RWPE2 (cell line): Measurements from ENCODE around the gene TMEM266.

ENCODE experiments used
- ATAC-seq: fragments of 200-7000 bp; cut with Tn5 transposase; 3 replicates; pipeline ENCODE4 v1.9.1; 2021; ENCODE audit warnings: low read depth
- DNase-seq: peaks from one replicate; pipeline ENCODE4 v3.0.0-alpha.2; 2020; ENCODE audit warnings: low spot score
- H3K27ac ChIP-seq: fragments of 450-650 bp; 2 replicates; pipeline ENCODE4 v1.5.1; 2017; ENCODE audit warnings: mild to moderate bottlenecking; ENCODE audit not compliant: poor library complexity, severe bottlenecking
- H3K27me3 ChIP-seq: fragments of 250-450 bp; sonication (Bioruptor Pico); 2 replicates; pipeline ENCODE4 v1.5.1; 2021; ENCODE audit warnings: mild to moderate bottlenecking, moderate library complexity; ENCODE audit not compliant: insufficient read depth, poor library complexity, severe bottlenecking
- H3K36me3 ChIP-seq: fragments of 250-450 bp; sonication (Bioruptor Pico); 2 replicates; pipeline ENCODE4 v1.5.1; 2020; ENCODE audit warnings: low read depth, mild to moderate bottlenecking, moderate library complexity
- H3K4me1 ChIP-seq: fragments of 250-450 bp; sonication (Bioruptor Pico); 2 replicates; pipeline ENCODE4 v1.5.1; 2021; ENCODE audit warnings: mild to moderate bottlenecking, moderate library complexity; ENCODE audit not compliant: insufficient read depth, poor library complexity, severe bottlenecking
- H3K4me3 ChIP-seq: fragments of 250-450 bp; sonication (Bioruptor Pico); 2 replicates; pipeline ENCODE4 v1.5.1; 2021; ENCODE audit warnings: mild to moderate bottlenecking, moderate library complexity; ENCODE audit not compliant: severe bottlenecking
- H3K9me3 ChIP-seq: fragments of 250-450 bp; sonication (Bioruptor Pico); 2 replicates; pipeline ENCODE4 v1.5.1; 2021; ENCODE audit warnings: mild to moderate bottlenecking, moderate library complexity; ENCODE audit not compliant: severe bottlenecking
- TF ChIP-seq, protein P1 (sequence below): fragments of 450-650 bp; IDR thresholded peaks from one replicate; pipeline ENCODE4 v1.5.1; 2017; ENCODE audit warnings: mild to moderate bottlenecking, moderate library complexity; ENCODE audit not compliant: poor library complexity, severe bottlenecking

TMEM266 gene

DNA sequence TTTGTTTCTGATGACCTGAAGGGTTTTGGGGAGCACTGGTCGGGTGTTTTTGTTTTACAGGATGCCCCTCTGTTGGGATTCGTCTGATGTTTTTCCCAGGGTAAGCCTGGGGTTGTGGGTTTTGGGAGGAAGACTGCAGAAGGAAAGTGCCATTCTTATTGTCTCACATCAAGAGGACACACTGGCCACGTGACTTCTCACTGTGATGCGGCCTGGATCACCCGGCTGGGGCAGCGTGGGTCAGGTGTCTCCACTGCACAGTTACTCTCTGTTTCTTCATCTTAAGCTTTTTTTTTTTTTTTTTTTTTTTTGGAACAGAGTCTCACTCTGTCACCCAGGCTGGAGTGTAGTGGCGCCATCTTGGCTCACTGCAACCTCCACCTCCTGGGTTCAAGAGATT is 120.5 kb downstream of the TMEM266 start:
- Histone ChIP-seq H3K27ac (no peak overlapping the region), H3K27me3 (no peaks in the 10 kb centered on the region), H3K9me3 (no peaks in the 10 kb centered on the region), H3K36me3 (no peaks in the 10 kb centered on the region), H3K4me1 (peaks cover 11% of the 10 kb centered on the region), H3K4me3 (no peak overlapping the region)
- TF ChIP-seq, protein P1, sequence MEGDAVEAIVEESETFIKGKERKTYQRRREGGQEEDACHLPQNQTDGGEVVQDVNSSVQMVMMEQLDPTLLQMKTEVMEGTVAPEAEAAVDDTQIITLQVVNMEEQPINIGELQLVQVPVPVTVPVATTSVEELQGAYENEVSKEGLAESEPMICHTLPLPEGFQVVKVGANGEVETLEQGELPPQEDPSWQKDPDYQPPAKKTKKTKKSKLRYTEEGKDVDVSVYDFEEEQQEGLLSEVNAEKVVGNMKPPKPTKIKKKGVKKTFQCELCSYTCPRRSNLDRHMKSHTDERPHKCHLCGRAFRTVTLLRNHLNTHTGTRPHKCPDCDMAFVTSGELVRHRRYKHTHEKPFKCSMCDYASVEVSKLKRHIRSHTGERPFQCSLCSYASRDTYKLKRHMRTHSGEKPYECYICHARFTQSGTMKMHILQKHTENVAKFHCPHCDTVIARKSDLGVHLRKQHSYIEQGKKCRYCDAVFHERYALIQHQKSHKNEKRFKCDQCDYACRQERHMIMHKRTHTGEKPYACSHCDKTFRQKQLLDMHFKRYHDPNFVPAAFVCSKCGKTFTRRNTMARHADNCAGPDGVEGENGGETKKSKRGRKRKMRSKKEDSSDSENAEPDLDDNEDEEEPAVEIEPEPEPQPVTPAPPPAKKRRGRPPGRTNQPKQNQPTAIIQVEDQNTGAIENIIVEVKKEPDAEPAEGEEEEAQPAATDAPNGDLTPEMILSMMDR = no peak
- DNase-seq (no peak), ATAC-seq (no peak)

DNA sequence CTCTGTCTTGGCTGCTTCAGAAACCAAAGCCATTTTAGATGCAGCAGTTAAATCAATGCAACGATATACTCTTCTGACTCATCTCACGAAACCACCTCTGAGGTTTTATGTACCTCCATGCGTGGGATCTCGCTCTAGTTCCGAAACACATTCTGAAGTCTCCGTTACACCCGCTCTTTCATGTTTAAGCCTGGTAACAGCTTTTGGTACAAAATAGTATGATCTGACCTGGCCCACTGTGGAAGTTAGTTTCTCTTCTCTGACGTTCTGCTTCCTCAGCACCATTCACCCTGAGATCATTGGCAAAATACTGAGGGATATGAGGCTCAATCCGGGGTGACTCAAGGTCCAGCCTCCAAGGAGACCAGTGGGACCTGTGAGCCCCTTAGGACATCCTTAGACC is 121.9 kb downstream of the TMEM266 start:
- Histone ChIP-seq H3K27me3 (no peaks in the 10 kb centered on the region), H3K4me1 (peaks cover 15% of the 10 kb centered on the region), H3K9me3 (no peaks in the 10 kb centered on the region), H3K27ac (no peak overlapping the region), H3K4me3 (no peak overlapping the region), H3K36me3 (no peaks in the 10 kb centered on the region)
- ATAC-seq = no peak
- no peak for DNase-seq
- TF ChIP-seq, protein P1 = no peak

DNA sequence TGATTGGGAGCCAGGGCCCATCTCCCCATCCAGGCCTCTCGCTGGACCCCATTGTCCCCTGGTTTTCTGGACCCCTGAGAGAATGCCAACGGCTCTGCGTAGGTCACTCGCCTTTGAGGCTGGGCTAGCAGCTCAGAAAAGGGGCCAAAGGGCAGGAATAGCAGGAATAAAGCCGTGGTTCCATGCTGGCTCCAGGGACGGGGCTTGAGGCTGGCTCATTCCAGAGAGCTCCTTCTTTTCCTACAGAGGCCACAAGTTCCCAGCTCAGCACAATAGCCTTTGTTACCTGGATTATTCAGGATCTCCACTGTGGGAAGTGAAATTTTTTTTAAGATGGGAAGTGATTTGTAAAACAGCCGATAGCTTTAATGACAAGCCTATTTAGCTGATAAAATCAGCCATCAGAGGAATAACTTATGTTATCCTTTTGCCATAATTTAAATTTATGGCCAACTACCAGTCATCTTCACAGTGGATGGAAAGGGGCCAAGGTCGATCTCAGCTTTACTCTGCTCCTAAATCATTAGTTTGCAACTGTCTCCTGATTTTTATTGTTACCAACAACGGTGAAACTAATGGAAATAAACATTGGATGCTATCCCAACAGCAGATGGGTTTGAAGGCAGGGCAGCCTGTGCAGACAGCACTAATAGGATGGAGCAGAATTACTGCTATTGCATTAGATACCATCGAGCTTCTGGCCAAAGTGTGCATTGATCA is 124.3 kb downstream of the TMEM266 start:
- H3K27me3 ChIP-seq = no peaks in the 10 kb centered on the region
- TF ChIP-seq, protein P1 = no peak
- no peaks in the 10 kb centered on the region for H3K36me3 ChIP-seq
- ATAC-seq (no peak), DNase-seq (no peak)
- H3K4me1 ChIP-seq = peaks cover 5% of the 10 kb centered on the region
- H3K27ac ChIP-seq = no peak overlapping the region
- no peaks in the 10 kb centered on the region for H3K9me3 ChIP-seq
- H3K4me3 ChIP-seq = no peak overlapping the region

DNA sequence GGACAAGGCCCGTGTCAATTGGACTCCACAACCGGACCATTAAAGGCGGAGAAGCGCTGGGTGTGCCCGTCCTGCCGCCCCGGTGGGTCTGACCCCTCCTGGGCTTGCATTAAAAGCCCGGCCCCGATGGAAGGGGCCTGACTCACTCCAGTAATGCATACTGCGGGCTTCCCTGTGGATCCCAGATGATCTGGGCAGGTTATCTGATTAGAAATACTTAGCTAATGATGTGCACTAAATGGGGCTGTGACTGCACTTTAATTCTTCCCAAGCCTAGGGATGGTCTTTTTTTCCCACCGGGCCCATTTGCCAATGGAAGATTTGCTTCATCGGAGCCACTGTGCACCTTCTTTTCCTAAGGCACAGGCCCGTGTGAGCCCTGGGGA is 124.9 kb downstream of the TMEM266 start:
- H3K9me3 ChIP-seq = no peaks in the 10 kb centered on the region
- no peaks in the 10 kb centered on the region for H3K36me3 ChIP-seq
- H3K4me3 ChIP-seq = no peak overlapping the region
- TF ChIP-seq, protein P1 = no peak
- ATAC-seq (no peak), DNase-seq (no peak)
- H3K27me3 ChIP-seq = no peaks in the 10 kb centered on the region
- peaks cover 5% of the 10 kb centered on the region for H3K4me1 ChIP-seq
- no peak overlapping the region for H3K27ac ChIP-seq

DNA sequence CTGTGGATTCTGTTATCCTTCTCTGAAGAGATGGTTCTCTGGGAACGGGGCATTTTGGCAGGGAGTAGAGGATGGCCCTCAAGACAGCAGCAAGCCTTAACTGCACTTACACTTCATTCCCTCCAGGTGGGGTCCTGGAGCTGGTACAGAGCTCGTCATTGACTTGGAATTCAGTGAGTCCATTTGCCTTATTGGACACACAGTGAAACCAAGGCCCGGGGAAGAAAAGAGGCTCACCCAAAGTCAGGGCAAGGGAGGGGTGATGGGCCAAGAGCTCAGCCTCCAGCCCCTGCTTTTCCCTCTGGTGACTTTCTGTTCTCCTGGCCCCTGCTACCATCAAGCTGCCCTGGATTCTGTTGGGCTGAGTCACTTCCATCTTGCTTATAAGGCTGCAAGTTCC is 125.9 kb downstream of the TMEM266 start:
- Histone ChIP-seq H3K9me3 (no peaks in the 10 kb centered on the region), H3K27ac (no peak overlapping the region), H3K4me3 (no peak overlapping the region), H3K36me3 (no peaks in the 10 kb centered on the region), H3K4me1 (peaks cover 5% of the 10 kb centered on the region), H3K27me3 (no peaks in the 10 kb centered on the region)
- peak; percentile 41; the same call in 1 of the 3 replicates for ATAC-seq
- TF ChIP-seq, protein P1 = peak; percentile 54
- no peak for DNase-seq
